Keratinocyte (primary cell): ENCODE measurements around the gene LRRC27. TPM values are rescaled to one million over a fixed set of nuclear protein-coding genes. Genes with fewer than 3 reads are reported as not detected.

Experiments used
- DNase-seq: peaks from one replicate; pipeline ENCODE4 v3.0.0-alpha.2; 2011; ENCODE audit warnings: low read depth, missing footprints, low spot score
- FAIRE-seq: peaks from 2 replicates; lab custom pipeline; 2011; peaks lifted over from hg19 to GRCh38; lab: Jason Lieb, UNC
- H2AFZ ChIP-seq: 2 replicates; pipeline ENCODE4 v1.6.0; 2012; ENCODE audit warnings: low read length, control low read depth, inconsistent platforms; ENCODE audit not compliant: control insufficient read depth
- H3K27ac ChIP-seq: 2 replicates; pipeline ENCODE4 v1.5.1; 2011; ENCODE audit warnings: low read length; ENCODE audit not compliant: control insufficient read depth, insufficient read depth
- H3K27me3 ChIP-seq: 3 replicates; pipeline ENCODE4 v1.6.0; 2011; ENCODE audit warnings: low read length; ENCODE audit not compliant: control insufficient read depth, insufficient read depth; ENCODE audit errors: extremely low read depth
- H3K36me3 ChIP-seq, 2 experiments: 2 replicates in 1 of 2; 3 replicates in 1 of 2; pipeline ENCODE4 v1.5.1; 2011; ENCODE audit warnings: low read length in 2 of 2, mild to moderate bottlenecking in 1 of 2; ENCODE audit not compliant: control insufficient read depth in 2 of 2, insufficient read depth in 2 of 2; ENCODE audit errors: extremely low read depth in 1 of 2
- H3K4me1 ChIP-seq: 3 replicates; pipeline ENCODE4 v1.5.1; 2011; ENCODE audit warnings: low read length; ENCODE audit not compliant: control insufficient read depth, insufficient read depth; ENCODE audit errors: extremely low read depth
- H3K4me2 ChIP-seq: 3 replicates; pipeline ENCODE4 v1.6.0; 2011; ENCODE audit warnings: low read depth, low read length; ENCODE audit not compliant: control insufficient read depth, insufficient read depth; ENCODE audit errors: extremely low read depth
- H3K4me3 ChIP-seq, 3 experiments: fragments of 200-600 bp in 1 of 3; sonication (generic) in 1 of 3; 2 replicates in 2 of 3; 3 replicates in 1 of 3; pipeline ENCODE4 v1.5.1; 2011 to 2016; ENCODE audit warnings: low read length in 3 of 3, mild to moderate bottlenecking in 3 of 3, control low read depth in 2 of 3, inconsistent platforms in 1 of 3, low read depth in 1 of 3, mixed read lengths in 1 of 3, mixed run types in 1 of 3, moderate library complexity in 1 of 3; ENCODE audit not compliant: control insufficient read depth in 2 of 3, insufficient read depth in 2 of 3; ENCODE audit errors: extremely low read depth in 1 of 3
- H3K79me2 ChIP-seq: 2 replicates; pipeline ENCODE4 v1.6.0; 2012; ENCODE audit warnings: low read length; ENCODE audit not compliant: control insufficient read depth, insufficient read depth
- H3K9ac ChIP-seq: 3 replicates; pipeline ENCODE4 v1.6.0; 2011; ENCODE audit warnings: low read length; ENCODE audit not compliant: control insufficient read depth, insufficient read depth; ENCODE audit errors: extremely low read depth
- H3K9me1 ChIP-seq: 3 replicates; pipeline ENCODE4 v1.6.0; 2011; ENCODE audit warnings: low read length; ENCODE audit not compliant: control insufficient read depth, insufficient read depth; ENCODE audit errors: extremely low read depth
- H3K9me3 ChIP-seq: 2 replicates; pipeline ENCODE4 v1.5.1; 2012; ENCODE audit warnings: low read depth, low read length; ENCODE audit not compliant: control insufficient read depth
- H4K20me1 ChIP-seq: 3 replicates; pipeline ENCODE4 v1.6.0; 2011; ENCODE audit warnings: low read length; ENCODE audit not compliant: control insufficient read depth, insufficient read depth; ENCODE audit errors: extremely low read depth
- CTCF ChIP-seq, 3 experiments: IDR thresholded peaks in 1 of 3; conservative IDR thresholded peaks in 1 of 3; optimal IDR thresholded peaks in 1 of 3; 2 replicates in 2 of 3; 3 replicates in 1 of 3; pipeline versions ENCODE3 to v1.5.1; 2011; ENCODE audit warnings: low read length in 3 of 3, mild to moderate bottlenecking in 3 of 3, moderate library complexity in 2 of 3, control low read depth in 1 of 3, inconsistent platforms in 1 of 3; ENCODE audit not compliant: insufficient read depth in 2 of 3; ENCODE audit errors: extremely low read depth in 1 of 3
- EZH2 ChIP-seq: IDR thresholded peaks from one replicate; pipeline ENCODE4 v1.6.1; 2012; ENCODE audit warnings: inconsistent platforms, mild to moderate bottlenecking, low read length, moderate library complexity
- dilution Hi-C: fragments of 300-500 bp; cut with MboI; formaldehyde crosslinking; loops from one replicate; pipeline ENCODE4 v1.7.0; 2020; ENCODE audit warnings: low sequenced_read_pairs; ENCODE audit not compliant: extremely low pct_ligation_motif_present
- polyA plus RNA-seq, 5 experiments: library from polyadenylated mRNA; depleted of rRNA in 3 of 5; stranded (reverse) in 3 of 5; stranded (forward) in 1 of 5; unstranded in 1 of 5; fragments of >200 nt; gene quantifications; 1 replicate in 1 of 5; 2 replicates in 3 of 5; 3 replicates in 1 of 5; pipeline versions ENCODE4 v1.2.1 to v1.2.3, GENCODE V29; 2011 to 2012; ENCODE audit warnings: missing spikeins in 2 of 5, low read depth in 1 of 5, low replicate concordance in 1 of 5

Gene LRRC27
- polyA plus RNA-seq, 1 donor (not counting 4 experiments of a cell fraction or from before 2014, with no cell fraction given): 3.0 TPM

- Histone ChIP-seq H3K36me3 (no peaks in the 10 kb centered on the region), H3K9me3 (no peaks in the 10 kb centered on the region), H3K4me3 (no peak overlapping the region), H3K4me2 (no peak overlapping the region), H2AFZ (no peak overlapping the region), H4K20me1 (no peaks in the 10 kb centered on the region), H3K79me2 (no peaks in the 10 kb centered on the region), H3K4me1 (no peaks in the 10 kb centered on the region), H3K9me1 (no peaks in the 10 kb centered on the region), H3K9ac (no peak overlapping the region), H3K27ac (no peak overlapping the region), H3K27me3 (peaks cover 10% of the 10 kb centered on the region)
- dilution Hi-C loops: no loop called here
- DNase-seq (no peak), FAIRE-seq (no peak)
- TF ChIP-seq EZH2 (no peak), CTCF (optimal IDR thresholded peaks at IDR 0.05 in 1 of 3, IDR thresholded peaks at IDR 0.05 in 1 of 3, conservative IDR thresholded peaks at IDR 0.05 in 1 of 3; ENCODE audit: extremely low read depth in 1 of 3, insufficient read depth in 2 of 3, low read length in 3 of 3) (no peak)
Measured at GRCh38 chr10:132372516-132373095, 40.6 kb downstream of the LRRC27 start.

GRCh38 chr10:132373241-132373955, 41.4 kb downstream of the LRRC27 start:
- H3K36me3 ChIP-seq: no peaks in the 10 kb centered on the region
- H3K9ac ChIP-seq: no peak overlapping the region
- H3K27ac ChIP-seq: no peak overlapping the region
- H3K9me3 ChIP-seq: no peaks in the 10 kb centered on the region
- TF ChIP-seq CTCF (optimal IDR thresholded peaks at IDR 0.05 in 1 of 3, IDR thresholded peaks at IDR 0.05 in 1 of 3, conservative IDR thresholded peaks at IDR 0.05 in 1 of 3; ENCODE audit: extremely low read depth in 1 of 3, insufficient read depth in 2 of 3, low read length in 3 of 3) (no peak), EZH2 (no peak)
- H3K27me3 ChIP-seq: peaks cover 10% of the 10 kb centered on the region
- dilution Hi-C loops: no loop called here
- DNase-seq: no peak
- H3K9me1 ChIP-seq: no peaks in the 10 kb centered on the region
- no peaks in the 10 kb centered on the region for H3K79me2 ChIP-seq
- H2AFZ ChIP-seq: no peak overlapping the region
- no peaks in the 10 kb centered on the region for H4K20me1 ChIP-seq
- no peak for FAIRE-seq
- H3K4me1 ChIP-seq: no peaks in the 10 kb centered on the region
- no peak overlapping the region for H3K4me2 ChIP-seq
- H3K4me3 ChIP-seq: no peak overlapping the region
